HEK293 (cell line): ENCODE measurements around the gene PRKCA.

Source experiments
- CTCF ChIA-PET: fragments of 350-600 bp; formaldehyde crosslinking; extraction: SDS; loops from one replicate; lab custom pipeline; 2021; ENCODE audit warnings: antibody characterized with exemption; lab: Yijun Ruan, JAX
- POLR2A ChIA-PET: fragments of 300-600 bp; formaldehyde crosslinking; extraction: SDS; loops from one replicate; lab custom pipeline; 2020; ENCODE audit warnings: antibody characterized with exemption, inconsistent platforms; lab: Yijun Ruan, JAX
- H3K27ac ChIP-seq: fragments of 200-500 bp; sonication (Bioruptor generic); 2 replicates; pipeline ENCODE4 v1.5.1; 2014; ENCODE audit warnings: low read depth, low read length, control low read depth, inconsistent platforms; ENCODE audit errors: extremely low read depth
- H3K36me3 ChIP-seq, 2 experiments: fragments of 200-500 bp in 1 of 2; sonication (Bioruptor generic) in 1 of 2; 1 replicate in 1 of 2; 2 replicates in 1 of 2; pipeline ENCODE4 v1.5.1; 2014 to 2017; ENCODE audit warnings: inconsistent platforms in 2 of 2, low read length in 2 of 2; ENCODE audit not compliant: control insufficient read depth in 2 of 2, insufficient read depth in 1 of 2
- H3K4me1 ChIP-seq: fragments of 200-500 bp; sonication (Bioruptor generic); 2 replicates; pipeline ENCODE4 v1.5.1; 2014; ENCODE audit warnings: mild to moderate bottlenecking, low read length, inconsistent platforms; ENCODE audit not compliant: control insufficient read depth, insufficient read depth
- H3K4me3 ChIP-seq: 2 replicates; pipeline ENCODE4 v1.5.1; 2011; ENCODE audit warnings: low read depth, mild to moderate bottlenecking, control low read depth, low read length, moderate library complexity
- H3K9me3 ChIP-seq: fragments of 200-500 bp; sonication (Bioruptor generic); 2 replicates; pipeline ENCODE4 v1.5.1; 2014; ENCODE audit warnings: low read depth, low read length, inconsistent platforms; ENCODE audit not compliant: control insufficient read depth, insufficient read depth
- BCL11B ChIP-seq: fragments of 450-650 bp; formaldehyde crosslinking; IDR thresholded peaks from 2 replicates; pipeline ENCODE4 v1.5.1; 2016; ENCODE audit warnings: low read depth, missing biosample characterization, missing genetic modification characterization
- FEZF1 ChIP-seq: fragments of 450-650 bp; formaldehyde crosslinking; IDR thresholded peaks from 2 replicates; pipeline ENCODE4 v1.5.1; 2016; ENCODE audit warnings: missing biosample characterization, missing genetic modification characterization
- HOXD13 ChIP-seq: sonication (generic); formaldehyde crosslinking; IDR thresholded peaks from 2 replicates; pipeline ENCODE4 v1.8.0; 2022; ENCODE audit warnings: missing genetic modification reagents, borderline replicate concordance
- OSR2 ChIP-seq: fragments of 450-650 bp; formaldehyde crosslinking; IDR thresholded peaks from 2 replicates; pipeline ENCODE4 v1.5.1; 2016; ENCODE audit warnings: missing biosample characterization, missing genetic modification characterization
- PRDM1 ChIP-seq: fragments of 450-650 bp; formaldehyde crosslinking; IDR thresholded peaks from 2 replicates; pipeline ENCODE4; 2016; ENCODE audit warnings: missing biosample characterization, missing genetic modification characterization
- SETDB1 ChIP-seq: IDR thresholded peaks from one replicate; pipeline ENCODE4 v1.6.1; 2017; ENCODE audit warnings: mild to moderate bottlenecking, low read length, moderate library complexity, mixed read lengths; ENCODE audit not compliant: insufficient read length
- TRIM28 ChIP-seq: IDR thresholded peaks from 2 replicates; pipeline ENCODE4 v1.6.1; 2011; ENCODE audit warnings: low read length, control low read depth, borderline replicate concordance
- WT1 ChIP-seq: fragments of 450-650 bp; formaldehyde crosslinking; IDR thresholded peaks from 2 replicates; pipeline ENCODE4 v1.5.1; 2016; ENCODE audit warnings: missing biosample characterization, missing genetic modification characterization
- YY1 ChIP-seq: fragments of 450-650 bp; formaldehyde crosslinking; IDR thresholded peaks from 2 replicates; pipeline ENCODE4 v1.5.1; 2018; ENCODE audit warnings: missing biosample characterization, missing genetic modification characterization
- ZBTB26 ChIP-seq: fragments of 450-650 bp; formaldehyde crosslinking; optimal IDR thresholded peaks from 2 replicates; pipeline ENCODE3; 2016; ENCODE audit warnings: missing biosample characterization, mild to moderate bottlenecking, missing genetic modification characterization
- ZBTB44 ChIP-seq: fragments of 450-650 bp; IDR thresholded peaks from 2 replicates; pipeline ENCODE4 v1.5.1; 2018; ENCODE audit warnings: missing biosample characterization, mild to moderate bottlenecking, missing genetic modification characterization
- ZNF138 ChIP-seq: fragments of 450-650 bp; formaldehyde crosslinking; IDR thresholded peaks from 2 replicates; pipeline ENCODE4 v1.5.1; 2016; ENCODE audit warnings: missing biosample characterization, missing genetic modification characterization, borderline replicate concordance
- ZNF148 ChIP-seq: fragments of 450-650 bp; formaldehyde crosslinking; IDR thresholded peaks from 2 replicates; pipeline ENCODE4 v1.5.0; 2017; ENCODE audit warnings: missing biosample characterization, missing genetic modification characterization, borderline replicate concordance
- ZNF169 ChIP-seq: fragments of 450-650 bp; formaldehyde crosslinking; IDR thresholded peaks from 2 replicates; pipeline ENCODE4 v1.5.1; 2016; ENCODE audit warnings: missing biosample characterization, missing genetic modification characterization
- ZNF174 ChIP-seq: fragments of 450-650 bp; formaldehyde crosslinking; IDR thresholded peaks from 2 replicates; pipeline ENCODE4 v1.5.0; 2017; ENCODE audit warnings: missing biosample characterization, mild to moderate bottlenecking, missing genetic modification characterization
- ZNF266 ChIP-seq: fragments of 450-650 bp; formaldehyde crosslinking; IDR thresholded peaks from 2 replicates; pipeline ENCODE4 v1.5.1; 2016; ENCODE audit warnings: missing biosample characterization, missing genetic modification characterization, low read depth
- ZNF280D ChIP-seq: fragments of 450-650 bp; formaldehyde crosslinking; IDR thresholded peaks from 2 replicates; pipeline ENCODE4 v1.5.1; 2016; ENCODE audit warnings: missing biosample characterization, missing genetic modification characterization
- ZNF302 ChIP-seq: fragments of 450-650 bp; formaldehyde crosslinking; IDR thresholded peaks from 2 replicates; pipeline ENCODE4 v1.5.1; 2016; ENCODE audit warnings: missing biosample characterization, missing genetic modification characterization, low read depth
- ZNF311 ChIP-seq: fragments of 450-650 bp; formaldehyde crosslinking; IDR thresholded peaks from 2 replicates; pipeline ENCODE4 v1.5.1; 2017; ENCODE audit warnings: missing biosample characterization, missing genetic modification characterization, borderline replicate concordance
- ZNF394 ChIP-seq: fragments of 450-650 bp; formaldehyde crosslinking; IDR thresholded peaks from 2 replicates; pipeline ENCODE4 v1.5.1; 2016; ENCODE audit warnings: missing biosample characterization, missing genetic modification characterization, mild to moderate bottlenecking, moderate library complexity, borderline replicate concordance
- ZNF426 ChIP-seq: fragments of 450-650 bp; formaldehyde crosslinking; IDR thresholded peaks from 2 replicates; pipeline ENCODE4 v1.5.1; 2017; ENCODE audit warnings: missing biosample characterization, missing genetic modification characterization, mild to moderate bottlenecking, inconsistent platforms, moderate library complexity
- ZNF473 ChIP-seq: fragments of 450-650 bp; formaldehyde crosslinking; IDR thresholded peaks from 2 replicates; pipeline ENCODE4 v1.5.1; 2017; ENCODE audit warnings: missing biosample characterization, missing genetic modification characterization
- ZNF692 ChIP-seq: fragments of 450-650 bp; formaldehyde crosslinking; IDR thresholded peaks from 2 replicates; pipeline ENCODE4 v1.5.1; 2016; ENCODE audit warnings: missing biosample characterization, missing genetic modification characterization

The PRKCA gene

GRCh38 chr17:66580956-66581391, 278.6 kb downstream of the PRKCA start (continued):
- TF ChIP-seq ZNF394 (tag by site-specific recombination) (no peak), ZNF302 (no peak), TRIM28 (peak; percentile 27; the same call in 1 of the 2 replicates), YY1 (tag by site-specific recombination) (no peak), ZBTB44 (tag by site-specific recombination) (peak; percentile 95), FEZF1 (peak; percentile 82), OSR2 (tag by site-specific recombination) (peak; percentile 65; the same call in 1 of the 2 replicates), ZBTB26 (no peak)

- Histone ChIP-seq H3K36me3 (no peaks in the 10 kb centered on the region), H3K4me1 (peaks cover 10% of the 10 kb centered on the region), H3K27ac (no peak overlapping the region), H3K4me3 (no peak overlapping the region), H3K9me3 (no peaks in the 10 kb centered on the region; the same call in 1 of the 2 replicates)
- CTCF ChIA-PET: no interaction called here
- TF ChIP-seq TRIM28 (no peak), ZNF311 (no peak), ZNF473 (tag by site-specific recombination) (no peak), SETDB1 (peak; percentile 32)
- POLR2A ChIA-PET: no interaction called here
Observed at GRCh38 chr17:66582373-66583111, 280.1 kb downstream of the PRKCA start.

GRCh38 chr17:66583112-66583748, 280.8 kb downstream of the PRKCA start:
- H3K36me3 ChIP-seq: no peaks in the 10 kb centered on the region
- POLR2A ChIA-PET: no interaction called here
- peaks cover 10% of the 10 kb centered on the region for H3K4me1 ChIP-seq
- no peaks in the 10 kb centered on the region; the same call in 1 of the 2 replicates for H3K9me3 ChIP-seq
- H3K4me3 ChIP-seq: no peak overlapping the region
- no peak overlapping the region for H3K27ac ChIP-seq
- CTCF ChIA-PET: interaction anchor here (0.7 kb wide), 1 partner anchor 14 kb away, joined by 3 read pairs; no protein-coding TSS in a partner anchor
- TF ChIP-seq ZNF138 (tag by site-specific recombination) (no peak), ZNF280D (tag by site-specific recombination) (no peak), SETDB1 (no peak), ZNF169 (tag by site-specific recombination) (no peak), ZNF266 (tag by site-specific recombination) (no peak), HOXD13 (CRISPR knock-in tag) (no peak), ZNF148 (tag by site-specific recombination) (no peak), BCL11B (tag by site-specific recombination) (no peak), WT1 (tag by site-specific recombination) (no peak), ZNF692 (no peak), PRDM1 (tag by site-specific recombination) (no peak), ZNF426 (tag by site-specific recombination) (no peak), ZNF174 (tag by site-specific recombination) (no peak)
